Thoracic aorta (tissue), 2 donors: ENCODE data around the gene PRR7. TPM values are rescaled to one million over a fixed set of nuclear protein-coding genes. Genes with fewer than 3 reads are reported as not detected.
A peak's percentile ranks its signal among the peaks of the same experiment; 100 is the strongest.

ENCODE experiments used
- ATAC-seq: fragments of 150-250 bp; one replicate; pipeline ENCODE4 v1.8.0; 2017; ENCODE audit warnings: low read depth; ENCODE audit not compliant: insufficient number of reproducible peaks, low FRiP score
- DNase-seq: peaks from one replicate; pipeline ENCODE4 v3.0.0-alpha.2; 2020; ENCODE audit warnings: low spot score
- H3K27ac ChIP-seq, 2 donors: fragments of 200-600 bp; sonication (generic); 1 replicate in 1 of 2; 2 replicates in 1 of 2; pipeline ENCODE4 v1.5.1; 2016; ENCODE audit warnings: mild to moderate bottlenecking in 2 of 2, moderate library complexity in 2 of 2
- H3K27me3 ChIP-seq: fragments of 200-600 bp; sonication (generic); replicated peaks from 2 replicates; pipeline ENCODE4 v1.6.0; 2016; ENCODE audit warnings: mild to moderate bottlenecking; ENCODE audit not compliant: insufficient read depth
- H3K36me3 ChIP-seq: fragments of 200-600 bp; sonication (generic); one replicate; pipeline ENCODE4 v1.5.1; 2016
- H3K4me1 ChIP-seq, 2 donors: fragments of 200-600 bp; sonication (generic); 1 replicate in 1 of 2; 2 replicates in 1 of 2; pipeline versions ENCODE4 v1.5.1 to v1.6.0; 2016; ENCODE audit warnings: low read depth in 2 of 2, mild to moderate bottlenecking in 1 of 2; ENCODE audit not compliant: control insufficient read depth in 1 of 2
- H3K4me3 ChIP-seq: fragments of 200-600 bp; sonication (generic); 2 replicates; pipeline ENCODE4 v1.5.1; 2016; ENCODE audit warnings: mild to moderate bottlenecking
- H3K9me3 ChIP-seq: fragments of 200-600 bp; sonication (generic); 2 replicates; pipeline ENCODE4 v1.5.1; 2016
- total RNA-seq, 2 donors: library from RNA; depleted of rRNA; stranded (reverse); fragments of >200 nt; gene quantifications; one replicate each; pipeline versions ENCODE4 v1.1.0 to v1.2.3, GENCODE V29; 2016
- TF ChIP-seq, protein P1 (sequence below): fragments of 200-600 bp; sonication (generic); IDR thresholded peaks from one replicate; pipeline ENCODE4 v1.5.1; 2019; ENCODE audit warnings: antibody characterized with exemption

PRR7 gene
- total RNA-seq, 2 donors from 2014 or later = 4.1 to 11.0 TPM

GRCh38 chr5:177497292-177498012 lies 50.8 kb downstream of the PRR7 start, which contains the start of gene PDLIM7:
PDLIM7 (minus strand) TSS chr5:177497604; CDS start chr5:177496512, 1,092 bp downstream.
- TF ChIP-seq, protein P1, sequence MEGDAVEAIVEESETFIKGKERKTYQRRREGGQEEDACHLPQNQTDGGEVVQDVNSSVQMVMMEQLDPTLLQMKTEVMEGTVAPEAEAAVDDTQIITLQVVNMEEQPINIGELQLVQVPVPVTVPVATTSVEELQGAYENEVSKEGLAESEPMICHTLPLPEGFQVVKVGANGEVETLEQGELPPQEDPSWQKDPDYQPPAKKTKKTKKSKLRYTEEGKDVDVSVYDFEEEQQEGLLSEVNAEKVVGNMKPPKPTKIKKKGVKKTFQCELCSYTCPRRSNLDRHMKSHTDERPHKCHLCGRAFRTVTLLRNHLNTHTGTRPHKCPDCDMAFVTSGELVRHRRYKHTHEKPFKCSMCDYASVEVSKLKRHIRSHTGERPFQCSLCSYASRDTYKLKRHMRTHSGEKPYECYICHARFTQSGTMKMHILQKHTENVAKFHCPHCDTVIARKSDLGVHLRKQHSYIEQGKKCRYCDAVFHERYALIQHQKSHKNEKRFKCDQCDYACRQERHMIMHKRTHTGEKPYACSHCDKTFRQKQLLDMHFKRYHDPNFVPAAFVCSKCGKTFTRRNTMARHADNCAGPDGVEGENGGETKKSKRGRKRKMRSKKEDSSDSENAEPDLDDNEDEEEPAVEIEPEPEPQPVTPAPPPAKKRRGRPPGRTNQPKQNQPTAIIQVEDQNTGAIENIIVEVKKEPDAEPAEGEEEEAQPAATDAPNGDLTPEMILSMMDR = no peak
- ATAC-seq (peak; percentile 41), DNase-seq (peak; percentile 86)
- Histone ChIP-seq H3K27ac (peak within 1 kb of the TSS; percentile 100), H3K36me3 (peaks cover 20% of the 10 kb centered on the region), H3K9me3 (no peaks in the 10 kb centered on the region), H3K4me3 (peak within 1 kb of the TSS; percentile 90), H3K4me1 (peaks cover 34 to 49% of the 10 kb centered on the region in 2 donors), H3K27me3 (no peaks in the 10 kb centered on the region)

DNA sequence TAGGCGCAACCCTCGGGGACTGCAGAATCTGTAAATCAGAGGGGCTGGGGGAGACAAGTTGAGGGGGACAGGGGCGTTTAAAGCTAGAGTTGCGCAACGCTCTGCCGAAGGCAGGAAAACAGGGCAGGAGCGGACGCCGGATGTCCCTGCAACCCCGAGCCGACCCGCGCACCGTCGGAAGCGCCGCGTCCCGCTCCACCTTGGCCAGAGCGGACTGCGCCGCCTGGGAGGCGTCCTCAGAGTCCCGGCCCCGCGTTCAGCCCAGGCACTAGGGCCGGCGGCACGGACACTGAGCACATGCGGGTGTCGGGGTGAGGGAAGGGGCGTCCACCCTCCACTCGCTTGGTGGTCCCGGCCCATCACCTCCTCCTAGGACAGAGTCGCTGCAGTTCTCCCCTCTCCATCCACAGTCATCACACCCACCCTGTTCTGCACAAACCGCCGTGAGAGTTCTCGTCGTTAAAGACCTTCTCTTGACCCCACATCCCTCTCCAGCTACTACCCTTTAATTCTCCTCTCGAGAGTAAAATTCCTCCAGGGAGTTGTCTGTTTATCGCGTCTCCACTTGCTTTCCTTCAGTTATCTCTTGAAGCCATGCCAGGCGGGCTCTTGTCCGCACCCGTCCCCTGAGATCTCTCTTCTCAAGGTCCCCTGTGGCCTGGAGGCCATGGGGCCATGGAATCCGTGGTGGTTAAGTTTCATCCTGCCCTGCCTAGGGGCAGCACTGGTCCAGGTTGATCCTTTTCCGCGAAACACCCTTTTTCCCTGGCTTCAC lies 51.6 kb downstream of the PRR7 start:
- peak overlapping the region; percentile 90 for H3K4me3 ChIP-seq
- DNase-seq (no peak), ATAC-seq (no peak)
- H3K27me3 ChIP-seq = no peaks in the 10 kb centered on the region
- no peaks in the 10 kb centered on the region for H3K9me3 ChIP-seq
- H3K4me1 ChIP-seq = peaks cover 27 to 42% of the 10 kb centered on the region in 2 donors
- TF ChIP-seq, protein P1 = no peak
- H3K36me3 ChIP-seq = peaks cover 14% of the 10 kb centered on the region
- H3K27ac ChIP-seq = peak overlapping the region; percentile 33 to 100

DNA sequence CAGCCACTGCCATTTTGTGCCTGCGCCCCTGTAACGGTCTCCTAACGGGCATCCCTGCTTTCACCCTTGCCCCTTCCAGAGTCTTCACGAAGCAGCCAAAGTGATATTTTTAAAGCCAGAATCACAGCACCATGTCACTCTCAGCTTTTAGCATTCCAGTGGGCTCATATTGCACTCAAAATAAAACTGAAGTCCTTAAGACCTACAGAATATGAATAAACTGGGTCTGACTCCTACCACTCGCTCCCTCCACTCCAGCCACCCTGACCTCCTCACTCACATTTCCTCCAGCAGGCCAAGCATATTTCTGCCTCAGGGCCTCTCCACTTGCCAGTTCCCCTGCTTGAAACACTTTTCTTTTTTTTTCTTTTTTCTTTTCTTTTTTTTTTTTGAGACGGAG lies 53.2 kb downstream of the PRR7 start:
- DNase-seq (no peak), ATAC-seq (no peak)
- TF ChIP-seq, protein P1 = no peak
- Histone ChIP-seq H3K27me3 (no peaks in the 10 kb centered on the region), H3K9me3 (no peaks in the 10 kb centered on the region), H3K4me3 (no peak overlapping the region), H3K36me3 (peaks cover 7% of the 10 kb centered on the region), H3K4me1 (peaks cover 12 to 25% of the 10 kb centered on the region in 2 donors), H3K27ac (no peak overlapping the region)

GRCh38 chr5:177500685-177501522 lies 54.3 kb downstream of the PRR7 start:
- no peak for ATAC-seq
- H3K9me3 ChIP-seq = no peaks in the 10 kb centered on the region
- H3K36me3 ChIP-seq = peaks cover 6% of the 10 kb centered on the region
- H3K27ac ChIP-seq = no peak overlapping the region
- H3K27me3 ChIP-seq = no peaks in the 10 kb centered on the region
- H3K4me3 ChIP-seq = no peak overlapping the region
- peak; percentile 79 for DNase-seq
- peaks cover 3 to 15% of the 10 kb centered on the region in 2 donors for H3K4me1 ChIP-seq
- TF ChIP-seq, protein P1 = peak; percentile 96
